Measurements from ENCODE around the gene RTN4RL2. TPM values are rescaled to one million over a fixed set of nuclear protein-coding genes. Genes with fewer than 3 reads are reported as not detected.

Gene RTN4RL2
- total and polyA plus RNA-seq, 9 of the 15 experiments (the other 6 are each of a cell fraction or from before 2014, with no cell fraction given): 0.06 to 1.9 (median 0.34) TPM; not detected in 4

GRCh38 chr11:57480409-57481137 is 20.2 kb downstream of the RTN4RL2 start (continued):
- TF ChIP-seq ZNF140 (CRISPR knock-in tag; IDR thresholded peaks at IDR 0.05) (no peak), ZNF277 (CRISPR knock-in tag; IDR thresholded peaks at IDR 0.05; ENCODE audit: borderline replicate concordance) (no peak), NKRF (IDR thresholded peaks at IDR 0.05; ENCODE audit: borderline replicate concordance) (no peak), JUND (IDR thresholded peaks at IDR 0.05; ENCODE audit: borderline replicate concordance, low read depth, low read length) (peak; percentile 50; the same call in 1 of the 2 replicates), JUND (tag; IDR thresholded peaks at IDR 0.05; ENCODE audit: borderline replicate concordance, low read depth, low read length) (no peak; the same call in 2 of the 3 replicates)

GRCh38 chr11:57481315-57481714 is 21.0 kb downstream of the RTN4RL2 start:
- DNase-seq (ENCODE audit: extremely low read depth in 1 of 4, low spot score in 3 of 4) (no peak), ATAC-seq (no peak), FAIRE-seq (no peak)
- Histone ChIP-seq H3K4me2 (ENCODE audit: insufficient read depth, low read length) (no peak overlapping the region), H3K79me2 (ENCODE audit: control insufficient read depth, insufficient read depth, low read length) (no peaks in the 10 kb centered on the region), H3K27me3 (ENCODE audit: control insufficient read depth in 2 of 2, insufficient read depth in 2 of 2, low read length in 2 of 2) (no peaks in the 10 kb centered on the region), H2AFZ (ENCODE audit: low read depth, low read length) (no peak overlapping the region), H3K9ac (ENCODE audit: insufficient read depth in 1 of 2, low read depth in 2 of 2, low read length in 2 of 2) (no peak overlapping the region), H4K20me1 (replicated peaks; ENCODE audit: control insufficient read depth, insufficient read depth, low read length) (peaks cover 8% of the 10 kb centered on the region; the same call in 1 of the 2 replicates), H3K4me1 (replicated peaks in 1 of 2; ENCODE audit: control insufficient read depth in 2 of 2, insufficient read depth in 2 of 2, low read length in 2 of 2) (peaks cover 6 to 23% of the 10 kb centered on the region in 2 experiments; a peak in 4 of 5 replicates), H3K9me1 (ENCODE audit: control insufficient read depth, insufficient read depth, low read length) (no peaks in the 10 kb centered on the region), H3K9me3 (replicated peaks; ENCODE audit: control insufficient read depth, insufficient read depth, low read depth, low read length) (no peaks in the 10 kb centered on the region), H3K4me3 (no peak overlapping the region), H3K27ac (ENCODE audit: extremely low read depth, low read depth, low read length) (no peak overlapping the region), H3K36me3 (ENCODE audit: control insufficient read depth, insufficient read depth, low read length) (peaks cover 29% of the 10 kb centered on the region)
- intact Hi-C loops (cut with micrococcal nuclease) (no loop called here), in situ Hi-C loops (cut with MboI) (no loop called here)
- WGBS (ENCODE audit: insufficient coverage, low coverage, missing lambda C conversion rate): 23% methylated on average over 1 of the region's 2 CpGs
- ChIA-PET CTCF (ENCODE audit: low intra/inter-chr PET ratio) (interaction anchor here (1.1 kb wide), 1 partner anchor 23 kb away, joined by 3 read pairs; no protein-coding TSS in a partner anchor), POLR2A (interaction anchor here (0.7 to 1.1 kb wide), 2 partner anchors 7 to 34 kb away, joined by 3 read pairs; partner anchors contain the start of gene SLC43A1)
- BruUV-seq (replicated peaks): no TSS peak
- TF ChIP-seq ZNF589 (CRISPR knock-in tag; IDR thresholded peaks at IDR 0.05; ENCODE audit: low read depth): no peak
- TF ChIP-seq HNRNPH1 (optimal IDR thresholded peaks at IDR 0.05; ENCODE audit: low read depth, low read length): no peak
- TF ChIP-seq DDX20 (tag; IDR thresholded peaks at IDR 0.05; ENCODE audit: low read depth): no peak
- no peak for TF ChIP-seq ZNF561 (CRISPR knock-in tag; conservative IDR thresholded peaks at IDR 0.05)
- no peak for TF ChIP-seq ZNF124 (CRISPR knock-in tag; IDR thresholded peaks at IDR 0.05)
- no peak for TF ChIP-seq PHF20 (IDR thresholded peaks at IDR 0.05; ENCODE audit: partially characterized antibody)
